HepG2 (cell line): ENCODE data around the gene TBC1D20. TPM values are rescaled to one million over a fixed set of nuclear protein-coding genes. Genes with fewer than 3 reads are reported as not detected.

ENCODE experiments used
- AHR ChIP-seq: IDR thresholded peaks from 2 replicates; pipeline ENCODE4 v1.6.1; 2018; ENCODE audit warnings: missing genetic modification reagents, missing compliant biosample characterization
- ARID4A ChIP-seq: sonication (generic); formaldehyde crosslinking; IDR thresholded peaks from 2 replicates; pipeline ENCODE4 v1.5.0; 2020; ENCODE audit warnings: mild to moderate bottlenecking, missing genetic modification reagents, borderline replicate concordance
- ARNTL ChIP-seq: sonication (generic); formaldehyde crosslinking; IDR thresholded peaks from 2 replicates; pipeline ENCODE4 v1.4.0; 2020; ENCODE audit warnings: mild to moderate bottlenecking, missing genetic modification reagents
- CREB1 ChIP-seq, 2 experiments: fragments of 450-650 bp in 1 of 2; IDR thresholded peaks; 2 replicates each; pipeline ENCODE4 v1.6.1; 2016 to 2017; ENCODE audit warnings: control low read depth in 1 of 2, mild to moderate bottlenecking in 1 of 2, missing compliant biosample characterization in 1 of 2, missing genetic modification characterization in 1 of 2
- ELF3 ChIP-seq: IDR thresholded peaks from 2 replicates; pipeline ENCODE4 v1.6.1; 2016; ENCODE audit warnings: missing genetic modification reagents, missing compliant biosample characterization
- HOXD1 ChIP-seq: sonication (generic); formaldehyde crosslinking; IDR thresholded peaks from 2 replicates; pipeline ENCODE4 v1.5.0; 2020; ENCODE audit warnings: missing genetic modification reagents
- NCOA5 ChIP-seq: sonication (generic); formaldehyde crosslinking; IDR thresholded peaks from 2 replicates; pipeline ENCODE4 v1.4.0; 2020; ENCODE audit warnings: missing genetic modification reagents
- RAD21 ChIP-seq: fragments of 450-650 bp; formaldehyde crosslinking; IDR thresholded peaks from 2 replicates; pipeline ENCODE4 v1.5.0; 2020; ENCODE audit warnings: mild to moderate bottlenecking
- RNF2 ChIP-seq: fragments of 450-650 bp; conservative IDR thresholded peaks from 2 replicates; pipeline ENCODE4 v1.6.1; 2016; ENCODE audit warnings: low read depth
- SNRNP70 ChIP-seq: fragments of 200-400 bp; formaldehyde crosslinking; IDR thresholded peaks from 2 replicates; pipeline ENCODE4 v1.6.1; 2017; ENCODE audit warnings: mild to moderate bottlenecking, low read depth, low read length, moderate library complexity
- TEAD3 ChIP-seq: optimal IDR thresholded peaks from 2 replicates; pipeline ENCODE3; 2016; ENCODE audit warnings: borderline replicate concordance
- TFE3 ChIP-seq: IDR thresholded peaks from 2 replicates; pipeline ENCODE4 v1.6.1; 2016
- ZBTB20 ChIP-seq: sonication (generic); formaldehyde crosslinking; IDR thresholded peaks from 2 replicates; pipeline ENCODE4 v1.8.1; 2023; ENCODE audit warnings: missing genetic modification reagents, low read depth, mild to moderate bottlenecking, borderline replicate concordance
- ZBTB43 ChIP-seq: sonication (generic); formaldehyde crosslinking; conservative IDR thresholded peaks from 2 replicates; pipeline ENCODE4 v1.4.0; 2020; ENCODE audit warnings: missing genetic modification reagents
- ZMYM4 ChIP-seq: sonication (generic); formaldehyde crosslinking; IDR thresholded peaks from 2 replicates; pipeline ENCODE4 v1.8.1; 2023; ENCODE audit warnings: mild to moderate bottlenecking, missing genetic modification reagents
- ZNF205 ChIP-seq: IDR thresholded peaks from 2 replicates; pipeline ENCODE4 v1.6.1; 2018; ENCODE audit warnings: missing biosample characterization, missing genetic modification reagents
- ZNF431 ChIP-seq: sonication (generic); formaldehyde crosslinking; IDR thresholded peaks from 2 replicates; pipeline ENCODE4 v1.9.0; 2022; ENCODE audit warnings: missing genetic modification reagents, low read depth, mild to moderate bottlenecking, borderline replicate concordance
- ZNF451 ChIP-seq: sonication (generic); formaldehyde crosslinking; IDR thresholded peaks from 2 replicates; pipeline ENCODE4 v1.5.0; 2020; ENCODE audit warnings: mild to moderate bottlenecking, missing genetic modification reagents
- polyA plus RNA-seq, 8 experiments: library from polyadenylated mRNA; depleted of rRNA in 3 of 8; stranded (reverse) in 7 of 8; unstranded in 1 of 8; fragments of >200 nt; fragmentation: Illumina TruSeq in 4 of 8; extraction: Trizol in 4 of 8; gene quantifications; 2 replicates each; pipeline versions ENCODE4 v1.2.1 to v1.2.3, GENCODE V29; 2011 to 2016; ENCODE audit warnings: low read depth in 4 of 8, missing spikeins in 1 of 8, mixed read lengths in 1 of 8; ENCODE audit not compliant: insufficient read depth in 1 of 8
- total RNA-seq, 5 experiments: library from RNA; depleted of rRNA; stranded (reverse); fragments of >200 nt; fragmentation: Illumina TruSeq; extraction: Trizol; gene quantifications; 2 replicates each; pipeline ENCODE4 v1.2.3, GENCODE V29; 2016; ENCODE audit warnings: low read depth in 1 of 5

The TBC1D20 gene
- total and polyA plus RNA-seq, 2 of the 13 experiments (the other 11 are each of a cell fraction or from before 2014, with no cell fraction given) = 36.6 to 47.1 TPM

GRCh38 chr20:462199-462991 lies at the start of gene TBC1D20 (continued):
- TF ChIP-seq ARID4A (CRISPR knock-in tag) (peak; percentile 74), ZBTB20 (CRISPR knock-in tag) (peak; percentile 16; the same call in 1 of the 2 replicates), HOXD1 (peak; percentile 74; the same call in 1 of the 2 replicates), AHR (CRISPR knock-in tag) (0 out of 2 replicates have a peak, but pooled peaks have one; percentile 14), ZMYM4 (CRISPR knock-in tag) (peak; percentile 59; the same call in 1 of the 2 replicates), TEAD3 (CRISPR knock-in tag) (peak; percentile 67), ZNF205 (CRISPR knock-in tag) (peak; percentile 97), RNF2 (0 out of 2 replicates have a peak, but pooled peaks have one; percentile 49), SNRNP70 (no peak), ZBTB43 (CRISPR knock-in tag) (peak; percentile 82; the same call in 1 of the 2 replicates), NCOA5 (CRISPR knock-in tag) (no peak), ZNF431 (CRISPR knock-in tag) (peak; percentile 65; the same call in 1 of the 2 replicates), ZNF451 (peak; percentile 67; the same call in 1 of the 2 replicates), ELF3 (CRISPR knock-in tag) (peak; percentile 71; the same call in 1 of the 2 replicates), RAD21 (peak; percentile 37), CREB1 (IDR thresholded peaks at IDR 0.05) (peak; percentile 38; the same call in 1 of the 2 replicates), CREB1 (CRISPR knock-in tag; IDR thresholded peaks at IDR 0.05) (no peak), TFE3 (CRISPR knock-in tag) (peak; percentile 90), ARNTL (CRISPR knock-in tag) (no peak)
